Measurements from ENCODE around the gene PRKAG2.

The PRKAG2 gene

DNA sequence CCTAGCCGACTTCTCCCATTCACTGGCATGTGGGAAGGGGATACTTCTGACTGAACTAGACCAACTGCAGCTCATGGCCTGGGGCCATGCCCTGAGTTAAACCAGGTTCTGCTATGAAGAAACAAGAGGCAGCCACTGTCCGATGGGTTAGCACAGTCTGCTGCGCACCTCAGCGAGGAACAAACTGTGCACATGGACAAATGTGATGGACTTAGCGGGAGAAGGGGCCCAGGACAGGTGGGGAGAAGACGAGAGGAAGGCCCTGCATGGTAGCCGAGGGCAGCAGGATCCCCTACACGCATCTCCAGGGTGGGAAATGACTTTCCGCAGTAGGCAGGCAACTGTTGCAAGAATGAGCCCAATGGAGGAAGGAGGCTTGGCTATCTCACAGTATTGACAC lies 115.0 kb downstream of the PRKAG2 start:
- DNase-seq (ENCODE audit: low read depth, low spot score) = no peak
- Histone ChIP-seq H3K9ac (ENCODE audit: insufficient read length) (no peak overlapping the region), H3K9me3 (ENCODE audit: low read depth, low read length) (no peaks in the 10 kb centered on the region), H3K27ac (no peak overlapping the region), H3K36me3 (ENCODE audit: insufficient read depth, low read length) (no peaks in the 10 kb centered on the region), H3K4me3 (no peak overlapping the region)
- TF ChIP-seq EZH2 (IDR thresholded peaks at IDR 0.05) (no peak), FOXP2 (optimal IDR thresholded peaks at IDR 0.05; ENCODE audit: control extremely low read depth, extremely low read length, insufficient read depth) (no peak), POLR2AphosphoS5 (IDR thresholded peaks at IDR 0.05; ENCODE audit: borderline replicate concordance, low read depth, low read length) (no peak)

DNA sequence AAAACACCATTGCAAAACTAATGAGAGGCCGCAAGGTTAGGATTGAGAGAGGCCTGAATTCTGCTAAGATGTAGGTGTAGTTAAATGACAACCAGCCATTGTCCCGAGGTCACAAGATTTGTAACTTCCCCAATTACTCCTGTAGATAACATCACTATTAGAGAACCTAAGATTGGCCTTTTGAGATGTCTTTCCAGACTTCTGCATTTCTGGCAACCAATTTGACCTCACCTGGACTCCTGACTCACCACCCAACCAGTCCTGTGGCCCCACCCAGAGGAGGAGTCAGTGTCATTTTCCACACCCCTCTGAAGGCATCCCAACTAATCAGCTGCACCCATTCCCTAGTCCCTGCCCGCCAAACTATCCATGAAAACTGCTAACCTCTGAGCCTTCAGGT lies 115.7 kb downstream of the PRKAG2 start:
- H3K9me3 ChIP-seq (ENCODE audit: low read depth, low read length) = no peaks in the 10 kb centered on the region
- no peaks in the 10 kb centered on the region for H3K36me3 ChIP-seq (ENCODE audit: insufficient read depth, low read length)
- H3K9ac ChIP-seq (ENCODE audit: insufficient read length) = no peak overlapping the region
- no peak for DNase-seq (ENCODE audit: low read depth, low spot score)
- TF ChIP-seq EZH2 (IDR thresholded peaks at IDR 0.05) (no peak), FOXP2 (optimal IDR thresholded peaks at IDR 0.05; ENCODE audit: control extremely low read depth, extremely low read length, insufficient read depth) (no peak), POLR2AphosphoS5 (IDR thresholded peaks at IDR 0.05; ENCODE audit: borderline replicate concordance, low read depth, low read length) (no peak)
- no peak overlapping the region for H3K27ac ChIP-seq
- no peak overlapping the region for H3K4me3 ChIP-seq

GRCh38 chr7:151759591-151760042 lies 117.3 kb downstream of the PRKAG2 start:
- no peaks in the 10 kb centered on the region for H3K36me3 ChIP-seq (ENCODE audit: insufficient read depth, low read length)

GRCh38 chr7:151758622-151759540 lies 118.0 kb downstream of the PRKAG2 start:
- DNase-seq (ENCODE audit: low read depth, low spot score) = no peak
- Histone ChIP-seq H3K9ac (ENCODE audit: insufficient read length) (no peak overlapping the region), H3K27ac (no peak overlapping the region), H3K4me3 (no peak overlapping the region), H3K36me3 (ENCODE audit: insufficient read depth, low read length) (no peaks in the 10 kb centered on the region), H3K9me3 (ENCODE audit: low read depth, low read length) (no peaks in the 10 kb centered on the region)
- no peak for TF ChIP-seq POLR2AphosphoS5 (IDR thresholded peaks at IDR 0.05; ENCODE audit: borderline replicate concordance, low read depth, low read length)
- TF ChIP-seq FOXP2 (optimal IDR thresholded peaks at IDR 0.05; ENCODE audit: control extremely low read depth, extremely low read length, insufficient read depth) = no peak
- TF ChIP-seq EZH2 (IDR thresholded peaks at IDR 0.05) = no peak

More at GRCh38 chr7:151759591-151760042, 117.3 kb downstream of the PRKAG2 start:
- TF ChIP-seq EZH2 (IDR thresholded peaks at IDR 0.05) = no peak
- TF ChIP-seq POLR2AphosphoS5 (IDR thresholded peaks at IDR 0.05; ENCODE audit: borderline replicate concordance, low read depth, low read length) = no peak
- TF ChIP-seq FOXP2 (optimal IDR thresholded peaks at IDR 0.05; ENCODE audit: control extremely low read depth, extremely low read length, insufficient read depth) = no peak
- Histone ChIP-seq H3K27ac (no peak overlapping the region), H3K9me3 (ENCODE audit: low read depth, low read length) (no peaks in the 10 kb centered on the region), H3K9ac (ENCODE audit: insufficient read length) (no peak overlapping the region), H3K4me3 (no peak overlapping the region)
- no peak for DNase-seq (ENCODE audit: low read depth, low spot score)

GRCh38 chr7:151757274-151757673 lies 119.6 kb downstream of the PRKAG2 start:
- Histone ChIP-seq H3K27ac (no peak overlapping the region), H3K4me3 (no peak overlapping the region), H3K9me3 (ENCODE audit: low read depth, low read length) (no peaks in the 10 kb centered on the region), H3K36me3 (ENCODE audit: insufficient read depth, low read length) (no peaks in the 10 kb centered on the region), H3K9ac (ENCODE audit: insufficient read length) (no peak overlapping the region)
- DNase-seq (ENCODE audit: low read depth, low spot score) = no peak
- TF ChIP-seq POLR2AphosphoS5 (IDR thresholded peaks at IDR 0.05; ENCODE audit: borderline replicate concordance, low read depth, low read length) (no peak), FOXP2 (optimal IDR thresholded peaks at IDR 0.05; ENCODE audit: control extremely low read depth, extremely low read length, insufficient read depth) (no peak)

DNA sequence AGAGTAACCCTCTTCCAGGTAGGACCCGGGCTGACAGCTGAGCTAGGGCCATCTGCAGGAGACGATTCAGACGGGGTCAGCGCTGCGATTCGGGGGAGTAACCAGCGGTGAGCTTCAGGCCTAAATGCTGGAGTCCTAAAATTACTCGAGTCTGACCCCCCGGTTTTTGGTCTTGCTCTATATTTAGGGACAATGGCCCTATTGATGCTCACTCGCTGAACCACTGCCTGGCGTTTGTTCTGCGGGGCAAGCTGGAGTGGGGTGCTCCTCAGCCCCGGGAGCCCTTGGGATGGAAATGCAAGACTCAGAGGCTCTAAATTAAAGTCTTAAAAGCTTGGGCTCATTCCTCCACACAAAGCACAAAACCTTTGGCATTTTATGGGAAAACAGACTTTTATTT lies 120.0 kb downstream of the PRKAG2 start:
- no peak for DNase-seq (ENCODE audit: low read depth, low spot score)
- Histone ChIP-seq H3K9me3 (ENCODE audit: low read depth, low read length) (no peaks in the 10 kb centered on the region), H3K9ac (ENCODE audit: insufficient read length) (no peak overlapping the region), H3K36me3 (ENCODE audit: insufficient read depth, low read length) (no peaks in the 10 kb centered on the region), H3K4me3 (no peak overlapping the region), H3K27ac (no peak overlapping the region)
- TF ChIP-seq FOXP2 (optimal IDR thresholded peaks at IDR 0.05; ENCODE audit: control extremely low read depth, extremely low read length, insufficient read depth) (no peak), EZH2 (IDR thresholded peaks at IDR 0.05) (no peak), POLR2AphosphoS5 (IDR thresholded peaks at IDR 0.05; ENCODE audit: borderline replicate concordance, low read depth, low read length) (no peak)

GRCh38 chr7:151756076-151756731 lies 120.7 kb downstream of the PRKAG2 start:
- Histone ChIP-seq H3K36me3 (ENCODE audit: insufficient read depth, low read length) (no peaks in the 10 kb centered on the region), H3K9me3 (ENCODE audit: low read depth, low read length) (no peaks in the 10 kb centered on the region), H3K4me3 (no peak overlapping the region), H3K27ac (no peak overlapping the region), H3K9ac (ENCODE audit: insufficient read length) (no peak overlapping the region)
- TF ChIP-seq POLR2AphosphoS5 (IDR thresholded peaks at IDR 0.05; ENCODE audit: borderline replicate concordance, low read depth, low read length) = no peak
- no peak for TF ChIP-seq FOXP2 (optimal IDR thresholded peaks at IDR 0.05; ENCODE audit: control extremely low read depth, extremely low read length, insufficient read depth)
- TF ChIP-seq EZH2 (IDR thresholded peaks at IDR 0.05) = no peak
- no peak for DNase-seq (ENCODE audit: low read depth, low spot score)

DNA sequence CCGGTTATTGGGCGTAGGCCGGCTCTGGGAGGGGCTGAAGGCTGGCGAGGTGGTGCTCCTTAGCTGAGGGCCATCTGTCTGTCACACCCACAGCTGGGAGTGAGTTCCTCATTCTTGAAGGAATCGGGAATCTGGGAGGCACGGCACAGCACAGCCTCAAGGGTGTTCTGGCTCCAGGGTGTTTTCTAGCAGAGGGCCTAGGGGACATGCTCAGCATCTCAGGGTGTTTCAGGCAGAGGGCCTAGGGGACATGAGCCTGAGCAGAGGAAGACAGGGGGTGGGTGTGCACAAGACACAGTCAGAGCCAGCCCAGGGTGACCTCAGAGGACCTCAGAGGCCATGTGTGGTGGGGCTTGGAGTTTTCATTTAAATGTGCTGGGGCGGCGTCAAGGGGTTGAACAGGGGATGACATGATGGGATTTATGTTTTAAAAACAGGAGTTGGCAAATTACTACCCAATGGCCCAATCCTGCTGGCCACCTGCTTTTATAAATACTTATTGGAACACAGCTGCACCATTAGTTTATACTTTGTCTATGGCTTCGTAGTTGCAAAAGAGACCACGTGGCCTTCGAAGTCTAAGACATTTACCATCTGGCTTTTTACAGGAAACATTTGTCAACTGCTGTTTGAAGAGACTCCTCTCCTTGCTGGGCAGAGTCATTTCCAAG lies 121.6 kb downstream of the PRKAG2 start:
- H3K4me3 ChIP-seq = no peak overlapping the region
- no peaks in the 10 kb centered on the region for H3K9me3 ChIP-seq (ENCODE audit: low read depth, low read length)
- no peak overlapping the region for H3K9ac ChIP-seq (ENCODE audit: insufficient read length)
- no peak for DNase-seq (ENCODE audit: low read depth, low spot score)
- TF ChIP-seq POLR2AphosphoS5 (IDR thresholded peaks at IDR 0.05; ENCODE audit: borderline replicate concordance, low read depth, low read length) (no peak), EZH2 (IDR thresholded peaks at IDR 0.05) (no peak), FOXP2 (optimal IDR thresholded peaks at IDR 0.05; ENCODE audit: control extremely low read depth, extremely low read length, insufficient read depth) (no peak)
- H3K27ac ChIP-seq = no peak overlapping the region
- no peaks in the 10 kb centered on the region for H3K36me3 ChIP-seq (ENCODE audit: insufficient read depth, low read length)

All from SK-N-MC (cell line).